ENCODE results near the gene ZNF668. TPM values are rescaled to one million over a fixed set of nuclear protein-coding genes. Genes with fewer than 3 reads are reported as not detected.

ZNF668 gene
- total RNA-seq, 1 donor from 2014 or later, result 5.4 TPM

DNA sequence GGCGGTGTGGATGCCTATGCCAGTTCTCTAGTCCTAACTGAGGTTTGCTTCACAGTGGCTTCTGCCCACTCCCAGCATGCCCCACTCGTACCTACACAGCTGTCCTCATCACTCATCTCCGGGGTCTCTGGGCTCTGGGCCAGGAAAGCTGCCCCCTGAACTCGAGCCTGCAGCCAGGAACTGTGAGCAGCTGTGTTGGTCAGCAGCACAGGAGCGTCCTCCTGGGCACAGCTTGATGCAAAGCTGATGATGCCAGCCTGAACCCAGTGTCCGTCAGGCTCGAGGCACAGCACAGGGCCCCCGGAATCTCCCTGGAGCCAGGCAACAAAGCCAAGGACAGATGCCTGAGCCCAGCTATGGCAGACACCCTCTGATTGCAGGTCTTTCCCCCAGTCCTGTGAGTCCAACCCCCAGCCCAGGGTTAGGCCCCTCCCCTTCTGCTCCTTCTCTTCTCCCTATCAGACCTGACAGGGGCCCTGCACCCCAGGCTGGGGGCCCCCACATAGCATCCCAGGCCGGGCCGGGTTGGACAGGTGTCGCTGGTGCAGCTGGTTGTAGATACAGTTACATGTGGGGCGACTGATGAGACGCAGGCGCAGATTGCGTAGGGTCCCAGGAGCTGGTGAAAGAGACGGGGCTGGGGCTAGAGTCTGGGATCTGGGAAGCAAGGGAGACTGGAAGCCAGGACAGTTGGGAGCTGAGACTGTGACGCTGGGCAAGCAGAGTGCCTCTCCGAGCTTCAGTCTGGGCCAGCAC, 12.0 kb upstream of the ZNF668 start:
- Histone ChIP-seq H3K36me3 (peaks cover 0 to 44% of the 10 kb centered on the region in 2 donors), H3K4me1 (peaks cover 13% of the 10 kb centered on the region), H3K9me3 (no peaks in the 10 kb centered on the region), H3K4me3 (no peak overlapping the region), H3K27ac (no peak overlapping the region), H3K27me3 (no peaks in the 10 kb centered on the region)
- DNase-seq (ENCODE audit: extremely low spot score in 2 of 2), result no peak
- TF ChIP-seq POLR2A (IDR thresholded peaks at IDR 0.05) (no peak), CTCF (IDR thresholded peaks at IDR 0.05) (no peak), POLR2AphosphoS5 (IDR thresholded peaks at IDR 0.05; ENCODE audit: insufficient read depth in 1 of 2, low read depth in 1 of 2) (no peak)
- intact Hi-C loops (cut with DNase I), result loop anchor here (10.0 kb wide), 1 partner anchor 59 kb away; no protein-coding TSS in a partner anchor

DNA sequence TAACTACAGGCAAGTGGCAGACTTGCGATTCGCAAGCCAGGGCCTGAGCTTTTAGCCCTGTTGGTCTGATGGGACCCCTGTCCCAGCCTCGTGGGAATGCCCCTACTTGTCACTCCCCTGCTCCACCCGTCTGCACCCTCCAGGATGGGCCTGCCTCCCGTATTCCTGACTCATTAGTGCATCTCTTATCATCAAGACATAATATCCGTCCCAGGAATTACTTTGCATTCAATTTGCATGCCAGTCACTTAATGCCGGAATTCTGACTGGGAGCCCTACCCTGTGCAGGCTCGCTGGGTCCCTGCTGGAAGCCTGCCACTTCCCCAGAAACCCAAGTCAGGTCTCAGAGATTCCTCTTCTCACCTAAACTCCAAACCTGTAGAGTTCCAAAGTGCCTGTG, 11.4 kb upstream of the ZNF668 start:
- Histone ChIP-seq H3K4me3 (no peak overlapping the region), H3K36me3 (peaks cover 0 to 44% of the 10 kb centered on the region in 2 donors), H3K9me3 (no peaks in the 10 kb centered on the region), H3K4me1 (peaks cover 13% of the 10 kb centered on the region), H3K27ac (no peak overlapping the region), H3K27me3 (no peaks in the 10 kb centered on the region)
- intact Hi-C loops (cut with DNase I), result loop anchor here (10.0 kb wide), 1 partner anchor 59 kb away; no protein-coding TSS in a partner anchor
- no peak for TF ChIP-seq POLR2A (IDR thresholded peaks at IDR 0.05)
- TF ChIP-seq CTCF (IDR thresholded peaks at IDR 0.05), result no peak
- TF ChIP-seq POLR2AphosphoS5 (IDR thresholded peaks at IDR 0.05; ENCODE audit: insufficient read depth in 1 of 2, low read depth in 1 of 2), result no peak
- DNase-seq (ENCODE audit: extremely low spot score in 2 of 2), result no peak

GRCh38 chr16:31084584-31085302, 10.7 kb upstream of the ZNF668 start:
- intact Hi-C loops (cut with DNase I), result loop anchor here (5.0 to 10.0 kb wide), 2 partner anchors 52 to 60 kb away; partner anchors contain the start of gene STX4
- H3K9me3 ChIP-seq, result no peaks in the 10 kb centered on the region
- TF ChIP-seq CTCF (IDR thresholded peaks at IDR 0.05) (no peak), POLR2AphosphoS5 (IDR thresholded peaks at IDR 0.05; ENCODE audit: insufficient read depth in 1 of 2, low read depth in 1 of 2) (no peak), POLR2A (IDR thresholded peaks at IDR 0.05) (no peak)
- no peak overlapping the region for H3K4me3 ChIP-seq
- H3K4me1 ChIP-seq, result peaks cover 13% of the 10 kb centered on the region
- peaks cover 0 to 51% of the 10 kb centered on the region in 2 donors for H3K36me3 ChIP-seq
- DNase-seq (ENCODE audit: extremely low spot score in 2 of 2), result no peak
- no peak overlapping the region for H3K27ac ChIP-seq
- H3K27me3 ChIP-seq, result no peaks in the 10 kb centered on the region

GRCh38 chr16:31083981-31084380, 9.9 kb upstream of the ZNF668 start:
- H3K36me3 ChIP-seq, result peaks cover 0 to 59% of the 10 kb centered on the region in 2 donors
- intact Hi-C loops (cut with DNase I), result loop anchor here (5.0 to 10.0 kb wide), 2 partner anchors 52 to 61 kb away; partner anchors contain the start of gene STX4
- TF ChIP-seq POLR2A (IDR thresholded peaks at IDR 0.05) (no peak), CTCF (IDR thresholded peaks at IDR 0.05) (no peak), POLR2AphosphoS5 (IDR thresholded peaks at IDR 0.05; ENCODE audit: insufficient read depth in 1 of 2, low read depth in 1 of 2) (no peak)

More at GRCh38 chr16:31083981-31084380, 9.9 kb upstream of the ZNF668 start:
- no peak overlapping the region for H3K4me3 ChIP-seq
- no peaks in the 10 kb centered on the region for H3K27me3 ChIP-seq
- no peak for DNase-seq (ENCODE audit: extremely low spot score in 2 of 2)
- H3K9me3 ChIP-seq, result no peaks in the 10 kb centered on the region
- no peak overlapping the region for H3K27ac ChIP-seq
- peaks cover 13% of the 10 kb centered on the region for H3K4me1 ChIP-seq
